NCI-H1694 treated with DMSO at 0.1 percent for 48 hours (cell line): Measurements from ENCODE around the gene E2F4.
A peak's percentile ranks its signal among the peaks of the same experiment; 100 is the strongest.

Experiments used
- DNase-seq: peaks from one replicate; lab custom pipeline; 2025; lab: John Stamatoyannopoulos, UW

The E2F4 gene

DNA sequence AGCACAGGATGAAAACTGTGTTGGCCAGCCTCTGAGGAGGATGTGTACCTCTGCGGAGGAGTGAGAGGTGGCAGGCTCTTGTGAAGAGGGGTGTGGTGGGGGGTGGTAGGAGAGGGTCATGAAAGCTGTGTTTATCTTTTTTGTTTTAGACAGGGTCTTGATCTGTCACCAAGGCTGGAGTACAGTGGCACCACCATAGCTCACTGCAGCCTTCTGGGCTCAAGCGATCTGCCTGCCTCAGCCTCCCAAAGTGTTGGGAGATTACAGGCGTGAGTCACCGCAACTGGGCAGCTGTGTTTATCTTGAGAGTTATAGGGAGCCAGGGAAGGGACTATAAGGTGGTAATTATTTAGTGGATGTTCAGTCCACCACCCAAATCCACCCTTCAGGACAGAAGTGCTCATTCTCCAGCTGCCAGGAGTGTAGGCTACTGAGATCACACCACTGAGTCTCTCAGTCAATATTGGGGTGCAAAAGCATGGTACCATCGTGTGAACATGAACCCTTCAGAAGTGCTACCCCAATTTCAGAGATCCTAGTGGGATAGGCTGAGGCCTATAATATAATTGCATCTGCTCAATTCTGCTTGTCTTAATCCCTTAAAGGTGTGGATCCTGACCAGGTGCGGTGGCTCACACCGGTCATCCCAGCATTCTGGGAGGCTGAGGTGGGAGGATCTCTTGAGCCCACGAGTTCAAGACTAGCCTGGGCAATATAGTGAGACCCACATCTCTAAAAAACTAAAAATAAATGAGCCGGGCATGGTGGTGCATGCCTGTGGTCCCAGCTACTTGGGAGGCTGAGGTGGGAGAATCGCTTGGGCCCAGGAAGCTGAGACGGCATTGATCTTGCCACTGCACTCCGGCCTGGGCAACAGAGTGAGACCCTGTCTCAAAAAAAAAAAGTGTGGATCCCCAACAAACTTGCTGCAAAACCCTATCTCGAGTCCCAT, 1.2 kb upstream of the E2F4 start:
- DNase-seq, result no peak

- DNase-seq, result no peak
These were observed 452 bp upstream of the E2F4 start for GRCh38 chr16:67191411-67191994.

DNA sequence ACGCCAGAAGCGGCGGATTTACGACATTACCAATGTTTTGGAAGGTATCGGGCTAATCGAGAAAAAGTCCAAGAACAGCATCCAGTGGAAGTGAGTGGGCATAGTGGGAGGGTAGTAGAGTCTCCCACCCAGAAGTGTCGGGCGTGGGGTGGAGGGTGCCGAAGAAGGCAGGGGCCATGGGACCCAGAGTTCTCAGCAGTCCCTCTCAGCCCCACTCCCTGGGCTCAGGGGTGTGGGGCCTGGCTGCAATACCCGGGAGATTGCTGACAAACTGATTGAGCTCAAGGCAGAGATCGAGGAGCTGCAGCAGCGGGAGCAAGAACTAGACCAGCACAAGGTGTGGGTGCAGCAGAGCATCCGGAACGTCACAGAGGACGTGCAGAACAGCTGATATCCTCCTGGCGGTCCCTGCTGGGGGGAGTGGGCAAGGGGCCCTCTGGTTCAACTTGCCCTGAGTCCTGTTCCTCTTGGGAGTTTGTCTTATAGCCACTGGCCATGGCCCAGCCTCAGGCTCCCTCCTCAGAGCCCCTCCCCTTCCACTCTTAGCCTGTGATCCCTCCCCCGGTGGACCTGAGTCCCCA, 916 bp downstream of the E2F4 start:
- no peak for DNase-seq

DNA sequence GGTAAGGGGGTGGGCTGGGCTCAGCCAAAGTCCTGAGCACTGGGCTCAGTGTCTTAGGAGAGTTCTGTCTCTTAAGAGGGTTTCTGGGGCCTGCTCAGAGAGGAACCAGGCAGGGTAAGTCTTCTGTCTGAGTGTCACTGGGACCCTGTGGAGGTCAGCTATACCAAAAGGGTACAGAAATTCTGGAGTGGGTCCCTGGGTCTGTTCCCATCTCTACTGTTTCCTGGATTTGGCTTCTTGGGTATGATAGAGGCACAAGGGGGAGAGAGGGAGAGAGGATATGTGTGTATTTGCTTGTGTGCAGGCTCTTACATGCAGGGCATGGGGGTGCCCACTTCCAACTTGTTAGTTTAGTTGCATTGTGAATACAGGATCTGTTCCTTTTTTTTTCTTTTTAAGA, 1.6 kb downstream of the E2F4 start:
- DNase-seq, result no peak

- no peak for DNase-seq
These were observed 2.3 kb downstream of the E2F4 start for GRCh38 chr16:67194260-67194659.

GRCh38 chr16:67195676-67196075, 3.7 kb downstream of the E2F4 start:
- no peak for DNase-seq

DNA sequence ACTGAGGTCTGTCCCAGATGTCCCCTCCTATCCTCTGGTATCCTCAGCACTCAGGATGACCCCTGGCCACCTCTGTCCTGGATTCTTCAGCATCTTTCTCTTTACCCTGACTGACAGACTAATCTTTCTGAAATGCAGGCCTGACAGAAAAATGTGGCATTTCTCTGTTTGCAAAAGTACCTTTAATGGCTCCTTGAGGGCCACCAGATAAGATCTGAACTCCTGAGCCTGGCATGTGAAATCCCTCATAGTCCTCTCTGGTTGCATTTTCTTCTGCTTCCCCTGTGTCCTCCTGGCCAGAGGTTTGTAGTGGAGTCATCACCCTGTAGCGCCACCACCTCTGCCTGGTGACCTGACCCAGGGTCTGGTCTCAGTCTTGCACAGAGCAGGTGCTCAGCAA, 4.9 kb downstream of the E2F4 start:
- DNase-seq, result no peak

- no peak for DNase-seq
These were observed 5.7 kb downstream of the E2F4 start for GRCh38 chr16:67197704-67198103.

DNA sequence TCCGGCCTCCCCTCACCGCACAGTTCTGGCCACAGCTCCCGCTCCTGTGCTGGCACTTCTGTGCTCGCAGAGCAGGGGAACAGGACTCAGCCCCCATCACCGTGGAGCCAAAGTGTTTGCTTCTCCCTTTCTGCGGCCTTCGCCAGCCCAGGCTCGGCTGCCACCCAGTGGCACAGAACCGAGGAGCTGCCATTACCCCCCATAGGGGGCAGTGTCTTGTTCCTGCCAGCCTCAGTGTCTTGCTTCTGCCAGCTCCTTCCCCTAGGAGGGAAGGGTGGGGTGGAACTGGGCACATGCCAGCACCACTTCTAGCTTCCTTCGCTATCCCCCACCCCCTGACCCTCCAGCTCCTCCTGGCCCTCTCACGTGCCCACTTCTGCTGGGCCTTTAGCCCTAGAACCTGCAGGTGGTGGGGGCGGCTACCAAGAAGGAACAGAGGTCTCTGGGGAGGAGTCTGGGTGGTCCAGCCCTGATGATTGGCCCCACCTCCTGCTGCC, 6.3 kb downstream of the E2F4 start:
- DNase-seq, result peak; percentile 9

- DNase-seq, result no peak
These were observed 7.3 kb downstream of the E2F4 start, which contains the start of gene ELMO3 for GRCh38 chr16:67199011-67199807. ELMO3 (plus strand) TSS chr16:67199131; CDS start chr16:67199327, 196 bp downstream.

- no peak for DNase-seq
These were observed 7.8 kb downstream of the E2F4 start for GRCh38 chr16:67199808-67200198.

- DNase-seq, result no peak
These were observed 8.5 kb downstream of the E2F4 start for GRCh38 chr16:67200491-67200890.

- DNase-seq, result no peak
These were observed 9.7 kb downstream of the E2F4 start for GRCh38 chr16:67201411-67202345.

- no peak for DNase-seq
These were observed 10.5 kb downstream of the E2F4 start for GRCh38 chr16:67202426-67202825.

DNA sequence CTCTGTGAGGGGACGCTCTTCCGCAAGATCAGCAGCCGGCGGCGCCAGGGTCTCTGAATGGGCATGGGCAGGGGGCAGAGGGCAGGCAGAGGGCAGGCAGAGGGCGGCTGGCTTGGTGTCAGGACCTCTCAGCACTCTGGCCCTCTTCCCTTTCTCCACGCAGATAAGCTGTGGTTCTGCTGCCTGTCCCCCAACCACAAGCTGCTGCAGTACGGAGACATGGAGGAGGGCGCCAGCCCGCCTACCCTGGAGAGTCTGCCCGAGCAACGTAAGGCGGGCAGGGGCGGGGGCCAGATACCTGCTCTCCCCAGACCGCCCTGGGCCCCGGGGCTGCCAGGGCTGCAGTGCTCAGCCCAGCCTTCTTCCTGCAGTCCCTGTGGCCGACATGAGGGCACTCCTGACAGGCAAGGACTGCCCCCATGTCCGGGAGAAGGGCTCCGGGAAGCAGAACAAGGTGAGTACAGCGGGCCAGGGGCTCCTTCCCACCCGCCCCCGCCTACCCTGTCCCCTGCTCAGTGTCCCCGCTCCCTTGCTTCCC, 11.1 kb downstream of the E2F4 start:
- no peak for DNase-seq

DNA sequence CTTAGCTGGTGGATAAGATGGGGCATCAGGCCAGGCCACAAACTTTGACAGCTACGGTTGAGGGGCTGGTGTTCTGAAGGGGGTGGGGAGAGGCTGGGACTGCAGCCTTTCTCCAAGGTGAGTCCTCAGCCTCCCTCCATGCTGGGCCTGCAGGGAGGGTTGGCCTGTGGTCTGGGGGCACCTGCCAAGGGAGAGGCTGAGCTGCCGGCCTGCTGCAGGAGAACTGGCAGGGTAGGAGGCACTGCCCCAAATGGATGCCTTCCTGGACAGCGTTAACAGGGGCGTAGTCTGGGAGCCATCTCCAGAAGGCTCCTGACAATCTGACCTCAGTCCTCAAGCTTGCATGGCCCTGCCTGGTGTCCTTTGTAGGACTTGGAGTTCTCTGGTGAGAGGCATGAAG, 12.1 kb downstream of the E2F4 start:
- DNase-seq, result no peak

GRCh38 chr16:67206129-67206837, 14.3 kb downstream of the E2F4 start:
- no peak for DNase-seq

- DNase-seq, result no peak
These were observed 14.9 kb downstream of the E2F4 start for GRCh38 chr16:67206838-67207248.

- no peak for DNase-seq
These were observed 15.5 kb downstream of the E2F4 start for GRCh38 chr16:67207249-67208091.
